PC-3 (cell line): ENCODE measurements around the gene SPRR3.

ENCODE experiments used
- CTCF ChIP-seq: fragments of 300-600 bp; sonication (generic); conservative IDR thresholded peaks from 2 replicates; pipeline ENCODE4 v1.5.1; 2017; ENCODE audit warnings: antibody characterized with exemption, low read depth, mild to moderate bottlenecking, low read length
- EZH2 ChIP-seq: fragments of 300-600 bp; sonication (generic); IDR thresholded peaks from one replicate; pipeline ENCODE4 v1.6.1; 2017; ENCODE audit warnings: antibody characterized with exemption, mild to moderate bottlenecking, low read length; ENCODE audit not compliant: unreplicated experiment

GRCh38 chr1:153024413-153024812 lies 22.9 kb downstream of the SPRR3 start:
- TF ChIP-seq CTCF (no peak), EZH2 (no peak)
